ENCODE data around the gene C9orf152. TPM values are rescaled to one million over a fixed set of nuclear protein-coding genes. Genes with fewer than 3 reads are reported as not detected.
A peak's percentile ranks its signal among the peaks of the same experiment; 100 is the strongest.

Gene C9orf152
- total RNA-seq, 1 experiment from 2014 or later: 1.7 TPM

DNA sequence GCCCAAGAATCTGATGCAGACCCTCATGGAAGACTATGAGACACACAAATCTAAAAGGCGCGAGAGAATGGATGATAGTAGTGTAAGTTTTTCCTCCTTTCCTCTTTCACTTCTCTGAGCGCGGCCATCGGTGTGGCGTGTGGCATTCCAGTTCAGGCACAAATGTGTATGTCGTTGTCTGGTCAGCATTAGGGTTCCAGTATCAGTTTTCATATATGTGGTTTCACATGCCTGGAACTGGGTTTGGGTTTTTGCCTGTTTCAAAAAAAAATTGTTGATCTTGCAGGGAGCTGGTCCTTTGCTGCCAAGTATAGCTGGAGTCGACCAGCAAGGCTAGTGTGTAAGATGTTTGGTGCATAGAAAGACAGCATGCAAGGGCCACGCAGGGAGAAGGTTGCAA lies 51.5 kb downstream of the C9orf152 start:
- no TSS peak for BruUV-seq (replicated peaks)
- Mint-ChIP-seq H3K4me1 (ENCODE audit: low read depth, unreplicated experiment) (peaks cover 9% of the 10 kb centered on the region), H3K9me3 (ENCODE audit: low read depth, unreplicated experiment) (no peaks in the 10 kb centered on the region), H3K36me3 (ENCODE audit: insufficient read depth, unreplicated experiment) (peaks cover 4% of the 10 kb centered on the region), H3K27ac (ENCODE audit: unreplicated experiment) (no peak overlapping the region), H3K27me3 (ENCODE audit: unreplicated experiment) (no peaks in the 10 kb centered on the region), H3K4me3 (ENCODE audit: low read depth, unreplicated experiment) (no peak overlapping the region)
- intact Hi-C loops (cut with micrococcal nuclease; ENCODE audit: unreplicated experiment): loop anchor here (10.0 kb wide), 1 partner anchor 582 kb away; no protein-coding TSS in a partner anchor
- no peak for DNase-seq
- TF ChIP-seq, protein P1, sequence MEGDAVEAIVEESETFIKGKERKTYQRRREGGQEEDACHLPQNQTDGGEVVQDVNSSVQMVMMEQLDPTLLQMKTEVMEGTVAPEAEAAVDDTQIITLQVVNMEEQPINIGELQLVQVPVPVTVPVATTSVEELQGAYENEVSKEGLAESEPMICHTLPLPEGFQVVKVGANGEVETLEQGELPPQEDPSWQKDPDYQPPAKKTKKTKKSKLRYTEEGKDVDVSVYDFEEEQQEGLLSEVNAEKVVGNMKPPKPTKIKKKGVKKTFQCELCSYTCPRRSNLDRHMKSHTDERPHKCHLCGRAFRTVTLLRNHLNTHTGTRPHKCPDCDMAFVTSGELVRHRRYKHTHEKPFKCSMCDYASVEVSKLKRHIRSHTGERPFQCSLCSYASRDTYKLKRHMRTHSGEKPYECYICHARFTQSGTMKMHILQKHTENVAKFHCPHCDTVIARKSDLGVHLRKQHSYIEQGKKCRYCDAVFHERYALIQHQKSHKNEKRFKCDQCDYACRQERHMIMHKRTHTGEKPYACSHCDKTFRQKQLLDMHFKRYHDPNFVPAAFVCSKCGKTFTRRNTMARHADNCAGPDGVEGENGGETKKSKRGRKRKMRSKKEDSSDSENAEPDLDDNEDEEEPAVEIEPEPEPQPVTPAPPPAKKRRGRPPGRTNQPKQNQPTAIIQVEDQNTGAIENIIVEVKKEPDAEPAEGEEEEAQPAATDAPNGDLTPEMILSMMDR (IDR thresholded peaks at IDR 0.05; ENCODE audit: unreplicated experiment): no peak
- CTCF ChIA-PET: no interaction called here

DNA sequence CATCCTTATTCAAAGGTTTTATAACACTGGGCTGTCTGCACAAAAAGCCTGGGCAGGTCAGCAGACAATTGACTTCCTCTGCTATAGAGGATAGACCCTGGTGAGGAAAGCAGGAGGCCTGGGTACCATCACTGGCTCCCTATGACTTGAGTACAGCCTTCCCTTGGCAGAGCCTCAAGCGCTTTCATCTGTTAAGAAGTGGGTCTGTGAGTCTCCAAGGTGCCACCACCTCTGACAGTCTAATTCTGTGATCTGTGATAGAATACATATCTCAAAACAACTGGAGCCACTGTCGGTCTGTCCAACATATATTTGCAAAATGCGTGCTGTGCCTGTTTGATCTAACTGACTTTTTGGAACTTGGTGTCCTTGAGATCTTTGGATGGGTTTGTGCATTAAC lies 52.2 kb downstream of the C9orf152 start:
- CTCF ChIA-PET: no interaction called here
- Mint-ChIP-seq H3K36me3 (ENCODE audit: insufficient read depth, unreplicated experiment) (peaks cover 4% of the 10 kb centered on the region), H3K9me3 (ENCODE audit: low read depth, unreplicated experiment) (no peaks in the 10 kb centered on the region), H3K4me1 (ENCODE audit: low read depth, unreplicated experiment) (peaks cover 9% of the 10 kb centered on the region), H3K27ac (ENCODE audit: unreplicated experiment) (no peak overlapping the region), H3K4me3 (ENCODE audit: low read depth, unreplicated experiment) (no peak overlapping the region), H3K27me3 (ENCODE audit: unreplicated experiment) (no peaks in the 10 kb centered on the region)
- intact Hi-C loops (cut with micrococcal nuclease; ENCODE audit: unreplicated experiment): loop anchor here (10.0 kb wide), 1 partner anchor 581 kb away; no protein-coding TSS in a partner anchor
- no TSS peak for BruUV-seq (replicated peaks)
- no peak for DNase-seq
- TF ChIP-seq, protein P1 (IDR thresholded peaks at IDR 0.05; ENCODE audit: unreplicated experiment): no peak

DNA sequence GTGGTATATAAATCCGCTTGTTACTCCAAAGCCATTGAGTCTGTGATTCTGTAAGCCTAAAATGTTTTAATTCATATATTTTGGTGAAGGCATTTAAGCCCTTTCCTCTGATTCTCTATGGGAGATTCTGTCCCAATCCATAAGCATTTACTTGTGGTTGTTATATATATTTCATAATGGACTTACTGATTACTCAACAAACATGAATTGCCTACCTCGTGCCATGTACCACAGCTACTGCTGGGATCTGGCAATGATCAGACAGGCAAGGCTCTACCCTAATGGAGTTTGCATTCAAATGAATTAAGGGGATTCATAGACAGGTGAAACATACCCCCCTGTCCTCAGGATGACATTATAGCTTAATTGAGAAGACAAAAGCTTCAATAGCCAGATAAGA lies 54.5 kb downstream of the C9orf152 start:
- H3K27ac Mint-ChIP-seq (ENCODE audit: unreplicated experiment): no peak overlapping the region
- H3K36me3 Mint-ChIP-seq (ENCODE audit: insufficient read depth, unreplicated experiment): peaks cover 4% of the 10 kb centered on the region
- CTCF ChIA-PET: no interaction called here
- peaks cover 9% of the 10 kb centered on the region for H3K4me1 Mint-ChIP-seq (ENCODE audit: low read depth, unreplicated experiment)
- DNase-seq: no peak
- TF ChIP-seq, protein P1 (IDR thresholded peaks at IDR 0.05; ENCODE audit: unreplicated experiment): no peak
- H3K27me3 Mint-ChIP-seq (ENCODE audit: unreplicated experiment): no peaks in the 10 kb centered on the region
- H3K9me3 Mint-ChIP-seq (ENCODE audit: low read depth, unreplicated experiment): no peaks in the 10 kb centered on the region
- no TSS peak for BruUV-seq (replicated peaks)
- intact Hi-C loops (cut with micrococcal nuclease; ENCODE audit: unreplicated experiment): loop anchor here (1.0 to 10.0 kb wide), 3 partner anchors 95 to 579 kb away; no protein-coding TSS in a partner anchor
- H3K4me3 Mint-ChIP-seq (ENCODE audit: low read depth, unreplicated experiment): no peak overlapping the region

DNA sequence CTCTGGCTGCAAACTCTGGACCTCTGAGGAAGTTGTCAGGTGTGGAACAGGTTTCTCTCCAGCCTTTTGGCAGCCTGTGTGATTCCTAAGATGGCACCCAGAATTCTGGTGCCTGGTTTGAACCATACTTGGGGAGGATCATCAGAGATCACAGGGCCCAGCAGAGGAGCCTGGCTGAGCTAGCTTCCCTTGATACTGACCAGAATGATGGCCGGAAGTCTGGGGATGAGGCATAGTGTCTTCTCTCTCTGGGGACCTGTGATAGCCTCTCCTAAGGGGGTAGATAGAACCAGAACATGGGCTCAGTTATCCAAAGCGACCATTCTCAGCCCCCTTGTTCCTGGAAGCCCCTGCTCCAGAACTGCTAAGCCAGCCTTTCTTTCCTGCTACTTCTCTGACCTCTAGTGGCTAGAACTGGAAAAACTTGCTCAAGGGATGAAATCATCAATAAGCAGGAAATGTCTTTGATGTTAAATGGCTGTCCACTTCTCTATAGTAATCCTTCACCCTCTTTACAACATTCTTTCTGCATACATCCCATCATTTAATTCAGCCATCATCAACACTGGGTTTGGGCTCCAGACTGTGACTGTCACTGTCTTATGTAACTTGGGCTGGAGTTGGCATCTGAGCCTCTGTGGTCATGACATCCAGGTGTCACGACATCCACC lies 55.1 kb downstream of the C9orf152 start:
- TF ChIP-seq, protein P1 (IDR thresholded peaks at IDR 0.05; ENCODE audit: unreplicated experiment): peak; percentile 51
- H3K36me3 Mint-ChIP-seq (ENCODE audit: insufficient read depth, unreplicated experiment): peaks cover 2% of the 10 kb centered on the region
- H3K9me3 Mint-ChIP-seq (ENCODE audit: low read depth, unreplicated experiment): no peaks in the 10 kb centered on the region
- H3K4me3 Mint-ChIP-seq (ENCODE audit: low read depth, unreplicated experiment): no peak overlapping the region
- CTCF ChIA-PET: interaction anchor here (0.7 to 2.3 kb wide), 3 partner anchors 86 to 250 kb away, joined by 3 to 9 read pairs (median 5); no protein-coding TSS in a partner anchor
- H3K4me1 Mint-ChIP-seq (ENCODE audit: low read depth, unreplicated experiment): peaks cover 9% of the 10 kb centered on the region
- H3K27me3 Mint-ChIP-seq (ENCODE audit: unreplicated experiment): no peaks in the 10 kb centered on the region
- no TSS peak for BruUV-seq (replicated peaks)
- intact Hi-C loops (cut with micrococcal nuclease; ENCODE audit: unreplicated experiment): loop anchor here (1.0 to 10.0 kb wide), 3 partner anchors 94 to 578 kb away; no protein-coding TSS in a partner anchor
- DNase-seq: peak; percentile 28
- H3K27ac Mint-ChIP-seq (ENCODE audit: unreplicated experiment): no peak overlapping the region

Other genes with a start within 250 kb of the C9orf152 start
- gene TXN, start 48.3 kb upstream of the C9orf152 start, total RNA-seq (2022): 278 and 286 TPM in 2 replicates
- not detected in 2 replicates for gene TXNDC8, start 129.7 kb upstream of the C9orf152 start, total RNA-seq (2022)